GM19324 (cell line): Measurements from ENCODE around the gene OPN4.

ENCODE experiments used
- ATAC-seq: cut with Tn5 transposase; IDR thresholded peaks from one replicate; pipeline ENCODE4 v1.9.1; 2021; ENCODE audit warnings: mild to moderate bottlenecking, moderate library complexity; ENCODE audit not compliant: unreplicated experiment, low FRiP score

Gene OPN4

GRCh38 chr10:86661161-86662025 is 7.0 kb downstream of the OPN4 start:
- ATAC-seq, result no peak

DNA sequence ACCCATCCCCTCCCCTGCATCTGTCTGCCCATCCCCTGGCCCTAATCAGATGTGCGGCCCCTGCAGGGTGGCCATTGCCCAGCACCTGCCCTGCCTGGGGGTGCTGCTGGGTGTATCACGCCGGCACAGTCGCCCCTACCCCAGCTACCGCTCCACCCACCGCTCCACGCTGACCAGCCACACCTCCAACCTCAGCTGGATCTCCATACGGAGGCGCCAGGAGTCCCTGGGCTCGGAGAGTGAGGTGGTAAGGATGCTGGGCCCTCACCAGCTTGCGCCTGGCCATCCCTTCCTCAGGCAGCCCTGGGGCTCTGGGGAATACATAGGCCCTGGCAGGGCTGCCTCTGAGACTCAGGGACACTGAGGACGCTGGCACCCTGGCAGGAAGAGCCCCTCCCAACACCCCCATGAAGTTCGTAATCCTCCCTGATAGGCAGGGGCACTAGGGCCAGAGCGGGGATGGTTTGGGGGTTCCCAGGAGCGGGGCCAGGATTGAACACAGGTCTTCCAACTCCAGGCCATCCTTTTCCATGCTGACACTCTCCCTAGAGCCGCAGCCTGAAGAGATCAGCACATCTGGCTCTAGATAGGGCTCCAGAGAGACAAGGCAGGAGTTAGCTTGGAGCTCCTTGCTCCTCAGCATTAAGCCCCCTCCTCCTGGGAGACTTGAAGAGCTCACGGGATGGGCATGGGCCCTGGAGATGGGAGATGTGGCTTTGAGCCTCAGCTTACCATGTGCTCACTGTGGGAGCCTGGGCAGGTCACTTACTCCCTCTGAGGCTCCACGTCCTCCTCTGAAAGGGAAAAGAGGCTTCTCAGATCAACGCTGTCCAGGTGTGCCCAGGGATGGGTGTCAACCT is 8.1 kb downstream of the OPN4 start:
- ATAC-seq, result no peak

DNA sequence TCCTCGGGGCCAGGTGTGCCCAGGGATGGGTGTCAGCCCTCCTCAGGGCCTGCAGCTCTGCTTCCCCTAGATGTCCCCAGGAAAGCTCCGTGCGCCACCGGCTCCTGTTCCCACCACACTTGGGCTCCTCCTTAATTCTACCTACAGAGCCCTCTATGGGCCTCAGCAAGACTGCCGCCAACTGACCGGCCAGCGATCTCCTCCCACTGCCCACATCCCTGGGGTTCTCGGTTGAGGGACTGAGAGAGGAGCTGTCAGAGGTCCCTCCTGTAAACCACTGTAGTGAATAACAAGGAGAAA is 8.6 kb downstream of the OPN4 start:
- ATAC-seq, result no peak

DNA sequence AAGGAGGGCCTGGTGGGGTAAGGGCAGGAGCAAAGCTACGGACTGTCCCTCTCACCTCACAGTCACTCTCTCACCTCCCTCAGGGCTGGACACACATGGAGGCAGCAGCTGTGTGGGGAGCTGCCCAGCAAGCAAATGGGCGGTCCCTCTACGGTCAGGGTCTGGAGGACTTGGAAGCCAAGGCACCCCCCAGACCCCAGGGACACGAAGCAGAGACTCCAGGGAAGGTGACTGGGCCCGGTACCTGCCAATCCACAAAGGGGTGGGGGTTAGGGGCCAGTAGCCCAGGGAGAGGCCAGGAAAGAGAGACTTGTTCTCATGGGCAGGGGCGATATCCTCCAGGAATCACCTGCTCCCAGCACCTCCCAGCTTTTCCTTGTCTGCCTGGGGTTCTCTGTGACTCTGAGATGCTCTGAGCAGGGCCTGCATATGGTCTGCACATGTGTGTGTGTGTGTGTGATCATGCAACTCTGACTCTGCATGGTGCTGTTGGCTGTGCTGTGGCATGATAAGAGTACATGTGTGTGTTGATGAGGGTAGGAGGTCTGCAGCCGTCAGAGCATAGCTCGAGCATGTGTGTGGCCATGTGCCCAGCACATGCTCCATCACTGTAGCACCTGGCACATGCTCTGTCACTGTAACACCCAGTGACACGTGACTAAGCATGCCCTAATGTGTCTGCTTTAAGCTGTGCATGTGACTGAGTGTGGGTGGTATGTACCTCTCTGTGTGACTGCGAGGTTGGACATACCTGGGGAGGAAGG is 9.4 kb downstream of the OPN4 start:
- no peak for ATAC-seq

- no peak for ATAC-seq
Measured at GRCh38 chr10:86664341-86665217, 10.2 kb downstream of the OPN4 start.

DNA sequence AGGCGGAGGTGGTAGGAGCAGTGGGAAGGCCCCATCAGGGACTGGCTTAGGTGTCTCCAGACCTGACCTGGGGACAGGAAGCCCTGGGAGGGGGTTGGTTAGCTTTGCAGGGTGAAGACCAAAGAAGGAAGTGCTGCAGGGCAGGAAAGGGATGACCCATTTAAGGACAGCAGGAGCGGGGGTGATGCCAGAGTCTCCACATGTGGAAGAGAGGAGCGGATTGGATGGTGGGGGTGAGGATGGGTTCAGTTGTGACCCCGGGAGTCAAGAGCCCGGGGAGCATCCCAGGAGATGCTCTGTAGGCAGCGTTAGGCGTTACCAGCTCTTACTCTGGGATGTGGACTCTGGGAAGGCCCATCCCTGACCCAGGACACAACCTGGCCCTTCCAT is 10.9 kb downstream of the OPN4 start:
- ATAC-seq, result no peak

GRCh38 chr10:86665868-86666267 is 11.5 kb downstream of the OPN4 start:
- no peak for ATAC-seq

GRCh38 chr10:86666538-86666937 is 12.2 kb downstream of the OPN4 start:
- ATAC-seq, result no peak

- no peak for ATAC-seq
Measured at GRCh38 chr10:86667421-86668181, 13.3 kb downstream of the OPN4 start.

GRCh38 chr10:86668297-86669165 is 14.2 kb downstream of the OPN4 start, which contains the start of gene LDB3:
TSS of gene LDB3 (plus strand) at chr10:86668511. CDS start at chr10:86668692, 181 bp downstream.
- ATAC-seq, result no peak

GRCh38 chr10:86670290-86670811 is 16.0 kb downstream of the OPN4 start:
- ATAC-seq, result no peak

- no peak for ATAC-seq
Measured at GRCh38 chr10:86670876-86671275, 16.5 kb downstream of the OPN4 start.

GRCh38 chr10:86671419-86671818 is 17.1 kb downstream of the OPN4 start:
- ATAC-seq, result no peak

GRCh38 chr10:86671985-86672710 is 17.8 kb downstream of the OPN4 start:
- no peak for ATAC-seq

DNA sequence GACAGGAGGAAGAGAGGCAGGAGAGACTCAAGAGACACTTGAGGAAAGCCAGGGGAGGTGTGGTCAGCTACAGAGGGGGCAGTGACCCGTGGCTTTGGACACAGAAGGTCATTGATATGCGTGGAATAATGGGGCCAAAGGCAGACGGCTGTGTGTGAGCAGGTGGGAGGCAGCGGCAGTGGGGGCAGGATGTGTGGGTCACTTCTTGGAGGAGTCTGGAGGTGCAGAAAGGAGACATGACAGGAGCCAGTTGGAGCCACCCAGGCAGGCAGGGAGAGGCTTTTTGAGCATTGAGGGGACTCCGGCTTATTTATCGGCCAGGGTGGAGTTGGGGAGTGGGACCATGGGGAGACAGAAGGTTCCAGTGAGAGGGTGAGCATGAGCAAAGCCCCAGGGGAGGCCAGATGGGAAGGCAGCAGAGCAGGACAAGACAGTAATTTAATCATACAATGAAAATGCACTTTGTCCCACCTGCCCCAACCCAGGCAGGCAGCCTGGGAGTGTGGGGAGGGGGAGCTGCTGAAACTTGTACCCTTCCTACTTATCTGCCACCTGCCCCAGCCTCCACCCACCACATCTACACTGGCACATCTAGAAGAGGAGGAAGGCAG is 19.0 kb downstream of the OPN4 start:
- no peak for ATAC-seq

- ATAC-seq, result no peak
Measured at GRCh38 chr10:86673827-86674581, 19.7 kb downstream of the OPN4 start.
